ENCODE results near the gene C1QTNF2.

Gene C1QTNF2

DNA sequence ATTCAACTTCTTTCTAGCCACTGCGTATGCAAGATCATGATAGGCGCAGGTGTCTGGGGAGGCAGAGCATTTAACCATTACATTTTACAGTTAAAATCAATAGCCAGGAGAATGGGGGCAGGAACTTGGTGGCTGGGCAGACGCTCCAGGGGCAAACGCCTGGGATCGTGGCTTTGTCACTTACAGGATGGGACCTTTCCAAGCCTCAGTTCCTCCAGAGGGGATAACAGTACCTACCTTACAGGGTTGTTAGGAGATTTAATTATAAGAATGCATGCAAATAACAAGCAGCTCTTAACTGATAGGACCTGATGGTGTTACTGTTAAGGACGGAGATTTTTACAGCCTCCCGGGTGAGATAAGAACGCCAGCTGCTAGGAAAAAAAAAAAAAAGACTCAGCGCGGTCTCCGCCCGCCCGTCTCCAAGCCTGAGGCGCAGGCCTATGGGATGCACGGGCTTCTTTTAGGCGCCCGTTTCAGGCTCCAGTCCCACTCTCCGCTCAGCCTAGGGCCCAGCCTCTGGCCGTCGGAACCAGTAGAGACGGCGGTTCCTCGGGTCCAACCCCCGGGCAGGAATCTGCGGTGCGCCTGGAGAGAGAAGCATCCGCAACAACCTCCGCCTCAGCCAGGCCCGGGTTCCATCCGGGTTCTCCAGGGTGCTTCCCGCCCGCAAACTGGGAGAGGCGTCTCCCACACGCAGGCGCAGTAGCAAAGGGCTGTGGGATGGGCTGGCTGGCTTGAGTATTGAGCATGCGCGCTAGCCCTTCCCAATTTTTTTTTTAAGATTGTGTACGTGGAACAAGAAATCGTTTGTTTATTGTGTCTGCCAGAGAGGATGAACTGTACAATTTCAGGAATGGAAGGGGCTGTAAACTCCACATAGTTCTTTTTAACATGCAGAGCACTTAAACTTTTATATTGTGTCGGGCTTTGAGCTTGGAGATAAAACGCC lies 29.3 kb upstream of the C1QTNF2 start, which contains the start of gene FAM200C:
Gene FAM200C, minus strand, starts transcription at position 653 of the 952 bp plus-strand sequence. CDS start 4,564 bp downstream, outside the sequence.
- ChIA-PET POLR2A (interaction anchor here (1.3 kb wide), 1 partner anchor 235 kb away, joined by 6 read pairs; no protein-coding TSS in a partner anchor), CTCF (interaction anchor here (0.5 to 13.1 kb wide), 5 partner anchors 8 to 377 kb away, joined by 3 to 270 read pairs (median 4); no protein-coding TSS in a partner anchor)
- TF ChIP-seq, protein P1, sequence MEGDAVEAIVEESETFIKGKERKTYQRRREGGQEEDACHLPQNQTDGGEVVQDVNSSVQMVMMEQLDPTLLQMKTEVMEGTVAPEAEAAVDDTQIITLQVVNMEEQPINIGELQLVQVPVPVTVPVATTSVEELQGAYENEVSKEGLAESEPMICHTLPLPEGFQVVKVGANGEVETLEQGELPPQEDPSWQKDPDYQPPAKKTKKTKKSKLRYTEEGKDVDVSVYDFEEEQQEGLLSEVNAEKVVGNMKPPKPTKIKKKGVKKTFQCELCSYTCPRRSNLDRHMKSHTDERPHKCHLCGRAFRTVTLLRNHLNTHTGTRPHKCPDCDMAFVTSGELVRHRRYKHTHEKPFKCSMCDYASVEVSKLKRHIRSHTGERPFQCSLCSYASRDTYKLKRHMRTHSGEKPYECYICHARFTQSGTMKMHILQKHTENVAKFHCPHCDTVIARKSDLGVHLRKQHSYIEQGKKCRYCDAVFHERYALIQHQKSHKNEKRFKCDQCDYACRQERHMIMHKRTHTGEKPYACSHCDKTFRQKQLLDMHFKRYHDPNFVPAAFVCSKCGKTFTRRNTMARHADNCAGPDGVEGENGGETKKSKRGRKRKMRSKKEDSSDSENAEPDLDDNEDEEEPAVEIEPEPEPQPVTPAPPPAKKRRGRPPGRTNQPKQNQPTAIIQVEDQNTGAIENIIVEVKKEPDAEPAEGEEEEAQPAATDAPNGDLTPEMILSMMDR (IDR thresholded peaks at IDR 0.05; ENCODE audit: insufficient read depth, low read length, missing control alignments): no peak
- peak; percentile 51 for DNase-seq (ENCODE audit: low read depth, low spot score)
- H3K4me3 ChIP-seq (ENCODE audit: low read depth, low read length): peak within 1 kb of the TSS; percentile 87

DNA sequence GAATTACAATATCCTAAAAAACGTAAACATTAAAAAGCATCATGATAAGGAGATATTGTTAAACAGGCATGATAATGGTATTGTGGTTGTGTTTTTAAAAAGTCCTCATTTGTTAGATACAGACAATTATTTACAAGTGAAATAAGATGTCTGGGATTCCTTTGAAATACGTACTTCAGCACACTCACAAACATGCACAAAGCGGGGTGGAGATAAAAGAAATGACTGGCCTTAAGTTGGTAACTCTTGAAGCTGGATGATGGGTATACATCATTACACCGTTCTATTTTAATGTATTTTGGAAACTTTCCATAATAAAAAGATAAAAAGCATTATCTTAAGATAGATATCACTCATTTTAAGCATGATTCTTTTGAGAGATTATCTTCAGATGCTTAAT lies 28.4 kb upstream of the C1QTNF2 start:
- no peak for DNase-seq (ENCODE audit: low read depth, low spot score)
- peak overlapping the region; percentile 87 for H3K4me3 ChIP-seq (ENCODE audit: low read depth, low read length)
- TF ChIP-seq, protein P1 (IDR thresholded peaks at IDR 0.05; ENCODE audit: insufficient read depth, low read length, missing control alignments): no peak
- POLR2A ChIA-PET: no interaction called here
- CTCF ChIA-PET: interaction anchor here (4.1 to 13.1 kb wide), 2 partner anchors 7 to 376 kb away, joined by 25 to 270 read pairs; no protein-coding TSS in a partner anchor

DNA sequence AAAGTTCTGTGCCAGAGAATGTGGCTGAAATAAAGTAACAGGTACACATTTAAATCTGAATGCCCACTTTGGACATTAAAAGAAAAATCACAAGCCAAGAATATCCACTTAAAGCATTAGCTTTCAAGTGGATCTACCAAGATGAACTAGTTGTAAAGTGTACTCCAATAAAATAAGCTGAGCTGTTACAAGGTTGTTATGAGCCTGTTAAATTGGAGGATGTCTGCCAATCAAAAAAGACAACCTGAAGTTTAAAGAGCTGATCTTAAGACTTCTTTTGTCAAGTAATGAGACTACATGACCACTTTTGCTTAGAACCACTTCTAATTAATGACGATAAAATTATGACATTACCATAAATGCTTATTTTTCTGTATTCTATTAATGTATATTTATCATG lies 27.1 kb upstream of the C1QTNF2 start:
- H3K4me3 ChIP-seq (ENCODE audit: low read depth, low read length): no peak overlapping the region
- no peak for DNase-seq (ENCODE audit: low read depth, low spot score)
- TF ChIP-seq, protein P1 (IDR thresholded peaks at IDR 0.05; ENCODE audit: insufficient read depth, low read length, missing control alignments): no peak
- POLR2A ChIA-PET: no interaction called here
- CTCF ChIA-PET: interaction anchor here (13.1 kb wide), 1 partner anchor 375 kb away, joined by 270 read pairs; no protein-coding TSS in a partner anchor

DNA sequence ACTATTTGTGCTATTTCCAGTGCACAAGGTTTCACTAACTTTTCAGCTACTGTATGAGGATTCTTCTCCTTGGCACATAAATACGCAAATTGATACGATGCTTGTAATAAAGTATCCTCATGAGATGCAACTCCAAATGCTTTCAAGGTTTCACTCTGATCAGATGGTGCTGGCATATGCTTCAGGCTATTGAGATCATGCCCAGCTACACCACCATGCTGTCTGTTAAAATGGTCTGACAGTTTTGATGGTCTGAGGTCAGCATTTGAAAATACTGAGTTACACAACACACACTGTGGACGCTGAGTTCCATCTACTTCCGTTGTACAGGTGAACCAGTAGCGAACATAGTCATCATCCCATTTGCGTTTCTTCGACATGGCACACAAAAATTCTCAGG lies 24.7 kb upstream of the C1QTNF2 start:
- H3K4me3 ChIP-seq (ENCODE audit: low read depth, low read length): no peak overlapping the region
- CTCF ChIA-PET: interaction anchor here (1.2 to 13.1 kb wide), 4 partner anchors 8 to 373 kb away, joined by 3 to 270 read pairs (median 3); partner anchors contain the start of gene SLU7
- POLR2A ChIA-PET: interaction anchor here (0.7 kb wide), 1 partner anchor 525 kb away, joined by 3 read pairs; no protein-coding TSS in a partner anchor
- DNase-seq (ENCODE audit: low read depth, low spot score): no peak
- TF ChIP-seq, protein P1 (IDR thresholded peaks at IDR 0.05; ENCODE audit: insufficient read depth, low read length, missing control alignments): no peak

DNA sequence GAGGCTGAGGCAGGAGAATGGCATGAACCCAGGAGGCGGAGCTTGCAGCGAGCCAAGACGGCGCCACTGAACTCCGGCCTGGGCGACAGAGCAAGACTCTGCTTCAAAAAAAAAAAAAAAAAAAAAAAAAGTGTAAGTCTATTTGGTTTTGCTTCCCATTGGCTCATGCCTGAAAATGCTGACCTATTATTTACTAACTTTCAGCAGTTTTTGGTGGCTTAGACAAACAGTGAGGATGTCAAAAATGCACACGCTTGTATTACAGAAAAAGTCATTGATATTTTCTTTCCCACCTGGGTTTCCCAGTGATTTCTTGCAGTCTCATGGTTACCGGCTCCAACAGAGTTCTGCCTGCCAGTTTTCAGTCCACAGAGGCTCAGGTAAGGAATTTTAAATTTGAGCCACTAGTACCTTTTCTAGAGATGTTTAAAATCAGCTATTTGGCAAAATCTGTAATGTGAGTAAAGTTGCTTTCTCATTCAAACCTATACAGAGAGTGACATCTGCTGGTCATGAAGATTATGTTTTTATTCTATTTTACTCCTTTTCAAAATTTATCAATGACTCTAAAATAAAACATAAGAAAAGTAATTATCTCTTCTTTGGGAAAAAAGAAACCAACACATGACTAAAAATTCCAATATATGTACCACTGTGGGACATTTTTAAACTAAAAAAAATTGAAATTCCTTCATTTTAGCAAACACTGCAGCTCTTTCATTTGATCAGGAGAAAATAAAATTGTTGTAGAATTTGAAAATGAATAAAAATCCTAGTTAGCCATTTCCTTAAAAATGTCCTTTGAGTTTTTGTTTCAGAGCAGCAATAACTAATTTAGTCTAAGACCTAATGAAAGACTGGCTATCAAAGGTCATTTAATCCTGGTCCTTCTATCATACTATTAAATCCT lies 20.6 kb upstream of the C1QTNF2 start:
- no peak for DNase-seq (ENCODE audit: low read depth, low spot score)
- TF ChIP-seq, protein P1 (IDR thresholded peaks at IDR 0.05; ENCODE audit: insufficient read depth, low read length, missing control alignments): peak; percentile 25
- no peak overlapping the region for H3K4me3 ChIP-seq (ENCODE audit: low read depth, low read length)
- ChIA-PET POLR2A (interaction anchor here (1.0 kb wide), 1 partner anchor 369 kb away, joined by 3 read pairs; no protein-coding TSS in a partner anchor), CTCF (interaction anchor here (0.6 to 13.1 kb wide), 28 partner anchors 9 to 1102 kb away, joined by 3 to 270 read pairs (median 4); partner anchors contain the start of genes C1QTNF2, FAM200C and SLU7)
